ENCODE data around the gene MYO1B.

MYO1B gene

DNA sequence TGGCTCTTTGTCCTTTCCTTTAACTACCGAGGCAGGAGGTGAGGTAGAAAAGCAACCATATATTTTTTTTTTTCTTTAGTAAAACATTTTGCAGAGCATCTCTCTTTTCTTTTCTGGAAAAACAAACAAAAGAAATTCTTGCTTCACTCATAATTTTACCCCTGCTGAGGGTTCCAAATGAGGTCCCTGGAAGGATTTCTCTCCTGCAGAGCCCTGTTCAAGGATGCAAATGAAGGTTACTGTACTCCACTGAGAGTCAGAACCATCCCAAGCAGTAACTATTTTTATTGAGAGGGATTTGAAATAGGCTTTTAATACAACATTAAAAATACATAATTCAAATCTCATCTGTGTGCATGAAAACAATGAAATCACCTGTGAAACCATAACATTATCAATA, 19.5 kb upstream of the MYO1B start:
- DNase-seq, result no peak

DNA sequence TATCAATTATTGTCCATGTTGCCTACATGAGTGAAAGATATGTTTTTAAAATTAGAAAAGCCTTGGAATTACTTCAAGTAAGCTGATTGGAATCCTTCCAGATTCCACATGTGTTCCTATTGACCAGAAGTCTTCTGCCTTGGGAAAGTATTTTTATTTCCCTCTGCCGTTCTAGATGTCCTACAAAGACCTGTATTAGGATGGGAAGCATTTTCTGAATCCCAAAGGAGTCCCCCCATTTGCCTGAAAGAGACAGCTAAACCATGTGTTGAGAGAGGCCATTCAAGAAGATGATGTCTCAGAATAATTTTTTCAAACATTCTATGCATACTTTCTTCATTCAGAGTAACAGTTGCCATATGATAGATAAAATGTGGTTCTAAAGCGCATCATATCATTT, 19.0 kb upstream of the MYO1B start:
- DNase-seq, result no peak

DNA sequence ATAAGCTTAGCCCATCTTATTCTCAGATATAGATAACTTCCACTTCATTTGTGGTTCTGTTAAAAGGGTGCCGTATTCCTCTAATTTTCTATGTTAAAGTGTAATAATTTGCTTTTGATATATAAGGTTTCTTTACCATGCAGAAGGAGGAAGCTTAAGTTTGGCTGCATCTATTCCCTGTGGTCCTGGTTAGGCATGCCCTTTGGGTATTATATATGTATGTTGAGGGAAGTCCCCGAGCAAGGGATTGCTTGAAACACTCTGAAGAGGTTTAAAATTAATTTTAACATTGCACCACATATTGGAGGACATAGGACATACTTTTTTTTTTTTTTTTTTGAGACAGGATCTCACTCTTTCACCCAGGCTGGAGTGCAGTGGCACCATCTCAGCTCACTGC, 16.9 kb upstream of the MYO1B start:
- no peak for DNase-seq

DNA sequence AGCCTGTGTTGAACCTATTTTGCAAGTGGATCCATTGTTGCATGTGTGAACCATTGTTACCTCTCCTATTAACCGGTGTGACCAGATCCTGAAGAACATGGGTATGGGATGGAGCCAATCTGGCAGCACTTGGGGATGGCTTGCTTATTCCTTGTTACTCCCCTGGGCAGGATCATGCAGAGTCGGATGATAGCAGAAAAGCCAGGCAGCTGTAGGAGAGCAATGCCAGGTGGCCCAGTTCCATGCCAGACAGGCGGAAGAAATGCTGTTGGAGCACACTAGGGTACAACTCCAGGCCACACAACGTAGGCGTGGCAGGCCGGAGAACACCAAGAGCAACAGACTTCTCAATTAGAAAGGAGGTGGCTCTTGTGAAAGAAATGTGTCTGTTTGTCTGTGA, 16.3 kb upstream of the MYO1B start:
- no peak for DNase-seq

DNA sequence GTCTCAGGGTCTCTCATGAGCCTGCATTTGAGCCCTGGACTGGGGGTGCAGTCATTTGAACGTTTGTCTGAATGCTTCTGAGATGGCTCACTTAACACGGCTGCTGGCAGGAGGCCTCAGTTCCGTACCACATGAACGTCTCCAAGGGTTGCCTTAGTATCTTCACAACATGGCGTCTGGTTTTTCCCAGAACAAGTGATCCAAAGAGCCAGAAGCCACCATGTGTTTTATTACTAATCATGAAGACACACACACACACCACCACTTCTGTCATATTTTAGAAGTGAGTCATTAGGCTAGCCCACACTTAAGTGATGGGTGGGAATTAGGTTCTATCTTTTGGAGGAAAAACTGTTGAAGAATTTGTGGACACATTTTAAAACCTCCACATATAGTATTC, 15.0 kb upstream of the MYO1B start:
- DNase-seq, result no peak

DNA sequence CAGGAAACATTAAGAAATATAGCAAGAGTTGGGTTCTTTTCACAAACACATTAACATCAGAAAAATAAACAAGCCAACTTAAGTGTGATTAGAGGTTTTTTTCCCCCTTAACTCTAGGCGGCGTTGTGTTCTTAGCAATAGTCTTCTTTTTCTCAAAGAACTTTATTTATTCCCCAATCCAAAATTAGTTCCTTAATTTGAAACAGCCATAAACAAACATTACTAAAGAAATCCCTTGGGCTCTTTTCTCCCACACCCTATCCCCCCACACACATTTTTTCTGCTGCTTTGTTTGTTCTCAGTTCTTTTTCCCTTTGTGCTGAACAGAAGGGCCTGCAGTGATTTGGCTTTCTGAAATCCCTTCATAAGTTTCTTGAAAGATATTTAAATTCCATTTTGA, 13.2 kb upstream of the MYO1B start:
- DNase-seq, result no peak

DNA sequence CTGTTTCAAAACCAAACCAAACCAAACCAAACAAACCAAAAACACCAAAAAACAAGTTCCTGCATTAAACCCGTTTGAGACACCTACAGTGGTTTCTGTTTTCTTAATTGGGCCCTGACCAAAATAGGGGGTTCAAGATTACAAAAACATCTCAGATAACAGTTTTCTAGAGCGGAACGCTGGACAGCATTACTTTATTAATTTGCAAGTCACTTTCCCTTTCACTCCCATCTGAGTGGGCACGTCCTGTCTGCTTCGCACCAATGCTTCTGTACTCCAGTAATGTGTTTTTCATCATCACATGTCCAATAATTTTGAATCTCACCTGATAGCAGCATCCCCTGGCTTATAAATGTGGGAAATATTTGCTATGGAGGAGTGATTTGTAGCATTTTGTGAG, 11.7 kb upstream of the MYO1B start:
- DNase-seq, result no peak

DNA sequence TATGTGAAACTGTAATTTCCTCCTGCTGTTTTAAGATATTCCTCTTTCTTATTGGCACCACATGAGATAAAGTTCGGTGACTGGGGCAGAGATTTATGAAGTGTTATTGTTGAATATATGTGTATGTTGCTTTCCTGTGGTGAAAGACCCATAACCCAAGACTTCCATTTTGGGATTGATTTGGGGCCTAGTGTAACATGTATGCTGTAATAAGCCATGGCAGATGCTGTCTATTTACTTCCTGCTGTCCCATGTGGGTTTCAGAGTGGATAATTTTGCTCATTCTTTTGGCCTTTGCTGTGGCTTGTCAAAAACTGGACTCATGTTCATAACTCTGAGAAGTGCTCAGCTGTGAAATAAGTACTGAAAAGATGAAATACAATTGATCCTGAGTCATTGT, 10.8 kb upstream of the MYO1B start:
- DNase-seq, result no peak

DNA sequence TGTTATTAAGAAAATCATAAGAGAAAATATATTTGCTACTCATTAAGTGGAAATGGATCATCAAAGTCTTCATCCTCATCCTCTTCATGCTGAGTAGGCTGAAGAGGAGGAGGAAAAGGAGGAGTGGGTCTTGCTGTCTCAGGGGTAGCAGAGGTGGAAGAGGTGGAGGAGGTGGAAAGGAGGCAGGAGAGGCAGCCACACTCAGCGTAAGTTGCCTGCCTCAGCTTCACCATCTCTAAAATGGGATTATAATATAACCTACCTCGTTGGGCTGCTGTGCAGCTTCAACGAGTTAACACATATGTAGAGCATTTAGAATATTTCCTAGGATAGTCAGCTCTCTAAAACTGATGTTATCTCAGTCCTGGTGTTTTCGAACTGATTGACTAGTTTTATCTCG, 4.3 kb upstream of the MYO1B start:
- no peak for DNase-seq

DNA sequence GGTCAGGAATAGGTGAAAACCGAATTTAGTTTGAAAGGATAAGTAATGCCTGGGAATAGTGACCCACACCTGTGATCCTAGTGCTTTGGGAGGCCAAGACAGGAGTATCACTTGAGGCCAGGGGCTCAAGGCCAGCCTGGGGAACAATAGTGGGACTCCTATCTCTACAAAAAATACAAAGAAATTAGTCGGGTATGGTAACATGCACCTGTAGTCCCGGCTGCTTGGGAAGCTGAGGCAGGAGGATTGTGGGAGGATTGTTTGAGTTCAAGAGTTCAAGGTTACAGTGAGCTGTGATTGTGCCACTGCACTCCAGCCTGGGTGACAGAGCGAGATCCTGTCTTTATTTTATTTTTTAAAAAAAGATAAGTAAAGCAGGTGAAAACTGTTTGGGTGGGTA, 3.8 kb upstream of the MYO1B start:
- no peak for DNase-seq

DNA sequence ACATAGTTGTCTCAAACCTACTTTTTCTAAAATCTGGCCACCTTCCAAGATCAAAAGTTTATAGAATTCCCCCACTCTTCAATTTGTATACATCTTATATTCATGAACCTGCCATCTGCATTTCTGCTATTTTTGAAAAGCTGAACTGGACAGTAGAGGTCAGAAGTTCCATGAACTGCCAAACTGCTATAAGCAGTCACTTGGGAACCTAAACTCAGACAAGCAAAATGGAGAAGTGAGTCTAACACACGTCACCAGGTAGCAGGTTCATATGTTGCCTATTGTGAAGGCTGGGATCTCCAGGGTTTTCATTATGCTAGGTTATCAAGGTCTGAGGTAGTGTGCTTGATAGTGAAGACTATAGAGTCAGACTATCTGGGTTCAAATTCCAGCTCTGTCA, 2.0 kb upstream of the MYO1B start:
- no peak for DNase-seq

DNA sequence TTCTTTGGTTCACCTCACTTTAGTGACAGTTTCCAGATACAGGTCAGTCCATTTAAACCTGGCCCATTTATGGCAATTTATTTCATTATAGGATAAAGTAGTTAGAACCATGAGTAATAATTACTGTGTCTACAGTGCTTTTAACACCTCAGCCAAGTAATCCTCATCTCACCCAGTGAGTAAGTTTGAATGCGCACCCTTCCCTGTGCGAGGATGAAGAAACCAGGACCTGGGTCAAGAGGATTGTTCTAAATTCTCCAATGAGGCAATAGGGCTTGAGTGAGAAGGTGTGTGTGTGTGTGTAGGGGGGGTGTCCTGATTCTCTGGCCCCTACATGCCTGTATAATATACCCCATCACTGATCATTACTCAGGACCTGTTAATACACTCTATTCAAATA, 854 bp upstream of the MYO1B start:
- DNase-seq, result no peak

DNA sequence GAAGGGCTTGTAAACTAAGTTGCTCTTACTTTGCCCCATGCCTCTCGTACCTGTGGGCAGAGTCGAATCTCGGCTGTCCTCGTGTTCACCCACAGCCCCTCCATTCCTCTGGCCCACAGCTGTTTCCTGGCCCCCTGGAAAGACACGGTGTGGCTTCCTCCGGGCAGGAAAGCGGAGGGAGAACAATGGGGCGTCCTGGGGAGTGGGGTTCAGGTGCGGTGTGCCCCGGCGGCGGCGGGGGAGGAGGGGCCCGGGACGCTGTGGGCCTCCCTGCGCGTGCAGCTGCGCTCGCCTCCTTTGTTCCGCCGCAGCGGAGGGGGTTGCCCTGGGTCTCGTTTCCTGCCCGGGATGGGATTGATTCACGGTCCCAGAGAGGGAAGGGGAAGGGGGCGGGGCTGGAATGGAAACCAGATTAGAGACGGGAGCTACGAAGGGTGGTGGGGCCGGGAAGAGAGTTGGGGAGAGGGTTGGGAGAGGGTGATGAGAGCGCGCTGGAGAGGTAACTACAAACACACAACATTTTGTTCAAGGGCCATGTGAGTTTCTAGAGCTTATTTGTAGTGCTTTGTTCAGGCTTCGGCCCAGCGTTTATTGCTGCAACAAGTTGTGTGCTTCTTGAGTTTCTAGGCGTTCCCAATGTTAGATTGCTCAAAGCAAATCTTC, 796 bp downstream of the MYO1B start:
- DNase-seq, result no peak

DNA sequence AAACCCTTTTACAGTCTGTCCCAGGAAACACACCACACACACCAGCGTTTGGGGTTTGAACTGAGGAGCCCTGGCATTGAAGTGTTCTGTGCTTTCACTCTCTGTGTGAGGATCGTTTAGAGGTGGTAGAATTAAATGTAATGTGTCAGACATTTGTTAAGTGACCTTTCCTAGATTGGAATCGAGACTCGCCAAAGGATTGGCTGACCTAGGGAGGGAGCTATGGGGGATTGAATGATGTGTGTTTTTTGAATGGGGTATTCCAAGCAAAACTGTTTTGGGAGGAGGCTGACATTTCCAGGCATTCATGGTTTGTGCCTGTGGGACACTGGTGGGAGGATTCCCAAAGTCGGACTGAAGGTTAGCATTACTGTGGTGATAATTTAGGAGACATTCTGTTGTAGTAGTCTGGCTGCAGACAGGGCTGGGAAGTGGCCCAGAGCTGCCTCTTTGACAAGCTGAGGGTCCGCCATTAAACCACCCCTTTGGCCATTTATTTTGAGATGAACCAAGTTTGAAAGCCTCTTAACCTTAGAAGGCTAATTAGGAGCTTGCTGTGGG, 1.7 kb downstream of the MYO1B start:
- no peak for DNase-seq

DNA sequence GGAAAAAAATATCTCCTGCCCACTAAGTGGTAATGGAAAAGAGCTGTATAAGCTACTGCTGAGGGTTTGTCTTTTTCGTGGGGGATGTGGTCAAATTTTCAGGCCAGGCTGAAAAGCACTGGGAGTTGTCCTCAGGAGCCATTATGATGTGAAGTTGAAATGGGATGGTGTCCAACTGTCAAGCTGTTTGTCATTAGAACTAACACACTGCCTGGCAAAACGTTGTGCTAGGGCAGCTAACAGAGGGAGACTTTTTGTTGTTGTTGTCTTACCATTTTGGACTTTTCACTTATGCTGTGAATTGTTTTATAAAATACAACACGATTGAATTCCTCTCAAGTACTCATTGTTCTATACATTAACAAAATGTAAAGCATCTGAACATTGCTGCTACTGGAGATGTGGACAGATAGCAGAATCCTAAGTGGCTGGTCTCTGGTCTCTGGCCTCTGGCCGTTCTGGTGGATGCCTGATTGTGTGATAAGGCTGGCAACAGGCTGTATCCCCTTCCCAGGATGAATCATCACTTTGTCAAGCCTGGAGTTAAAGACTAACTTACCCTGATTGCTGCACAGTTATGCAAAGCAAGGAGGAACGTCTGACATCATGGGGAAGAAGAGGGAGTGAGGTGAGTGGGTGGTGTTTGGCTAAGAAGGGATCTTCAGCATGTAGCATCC, 2.3 kb downstream of the MYO1B start:
- DNase-seq, result peak in 1 of 51 donors; percentile 10

DNA sequence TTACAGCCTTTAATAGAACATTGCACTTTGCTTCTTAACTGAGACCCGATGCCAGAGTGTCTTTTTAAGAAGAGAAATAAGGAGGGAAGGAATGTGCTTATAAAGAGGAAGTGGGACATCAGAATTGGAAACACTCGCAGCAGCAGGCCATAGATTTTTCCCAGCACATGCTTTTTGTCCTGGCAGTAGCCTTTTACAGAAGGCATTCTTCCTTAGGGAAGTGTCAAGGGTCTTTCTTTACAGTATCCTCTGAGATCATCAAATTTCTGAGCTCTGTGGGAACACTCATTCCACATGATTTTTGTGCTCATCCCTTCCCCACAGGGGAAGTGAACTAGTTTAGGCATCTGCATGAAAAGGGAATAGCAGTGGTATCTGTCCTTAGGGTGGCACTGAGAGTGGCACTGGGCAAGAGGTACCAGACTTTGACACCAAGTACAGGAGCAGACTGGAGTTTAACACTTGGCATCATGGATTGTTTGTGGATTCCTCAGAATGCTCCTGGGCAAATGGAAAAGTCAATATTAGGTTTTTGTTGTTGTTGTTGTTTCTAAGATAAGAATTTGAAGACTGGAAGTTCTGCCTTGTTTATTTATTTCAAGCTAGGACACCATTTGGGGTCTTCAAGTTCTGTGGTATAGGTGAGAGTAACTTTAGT, 4.1 kb downstream of the MYO1B start:
- DNase-seq, result no peak

DNA sequence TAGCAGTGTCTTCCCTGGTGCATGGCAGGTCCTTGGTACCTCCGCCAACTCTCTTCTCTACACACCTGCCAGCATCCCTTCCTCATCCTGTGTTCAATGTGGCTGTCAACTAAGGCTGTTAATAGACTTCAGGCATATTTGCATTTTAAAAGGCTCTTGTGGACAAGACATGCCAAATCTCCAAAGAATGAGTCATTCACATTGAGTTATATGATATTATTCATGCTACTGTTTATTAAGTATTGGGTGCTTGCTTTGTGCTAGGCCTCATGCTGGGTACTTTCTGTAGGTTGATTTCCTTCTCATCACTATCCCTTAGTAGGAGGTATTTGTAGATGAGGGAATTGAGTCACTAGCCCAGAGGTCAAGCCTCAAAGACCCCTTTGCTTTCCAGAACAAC, 5.2 kb downstream of the MYO1B start:
- no peak for DNase-seq

DNA sequence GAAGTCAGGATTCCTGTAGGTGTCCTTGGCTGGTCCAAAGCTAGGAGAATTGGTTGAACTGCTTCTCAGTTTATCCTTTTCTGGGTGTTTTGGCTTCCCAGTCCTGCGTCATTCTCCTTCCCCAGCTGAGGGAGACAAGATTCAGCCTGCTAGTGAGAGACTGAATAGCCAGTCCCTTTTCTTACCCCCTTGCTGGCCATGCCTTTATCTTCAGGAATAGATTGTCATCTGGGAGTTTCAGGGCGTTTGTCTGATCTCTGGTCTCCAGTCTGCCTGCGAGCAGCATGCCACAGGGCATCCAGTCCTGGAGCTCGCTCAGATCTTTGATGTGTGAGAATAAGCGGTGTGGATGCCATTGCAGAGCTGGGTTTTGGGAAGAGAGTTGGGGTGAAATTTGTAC, 5.8 kb downstream of the MYO1B start:
- DNase-seq, result no peak

DNA sequence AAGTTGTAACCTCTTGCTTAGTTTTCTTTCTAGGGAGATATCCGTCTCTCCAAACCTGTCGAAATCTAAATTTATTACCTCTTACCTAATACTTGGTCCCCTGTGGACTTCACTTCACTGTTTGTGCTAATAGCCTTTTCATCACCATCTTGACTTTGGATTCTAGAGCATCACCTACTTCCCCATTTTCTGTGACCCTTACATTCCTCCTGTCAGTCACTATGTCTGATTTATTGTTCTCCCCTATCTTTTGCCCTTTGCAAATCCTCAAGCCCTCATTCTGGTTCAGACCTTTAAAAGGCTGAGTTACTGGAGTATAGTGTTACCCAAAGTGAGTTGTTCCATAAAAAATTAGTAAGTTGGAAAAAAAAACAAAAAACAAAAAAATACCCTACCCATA, 7.5 kb downstream of the MYO1B start:
- no peak for DNase-seq

DNA sequence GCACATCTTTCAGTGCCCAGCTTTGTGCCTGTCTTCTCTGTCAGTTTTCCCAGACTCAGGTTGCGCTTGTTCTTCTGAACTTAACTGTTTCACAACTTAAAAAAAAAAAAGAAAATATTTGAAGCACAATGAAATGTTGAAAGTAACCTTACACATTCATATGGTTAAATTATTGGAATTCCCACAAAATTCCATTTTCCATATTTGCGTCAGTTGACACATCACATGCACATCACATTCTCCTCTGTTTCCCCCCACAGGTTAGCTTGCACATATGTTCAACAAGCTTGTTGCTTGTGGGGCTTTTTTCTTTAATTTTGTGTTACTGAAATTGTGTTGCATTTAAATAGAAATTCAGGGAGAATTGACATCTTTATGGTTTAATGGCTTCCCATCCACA, 8.3 kb downstream of the MYO1B start:
- DNase-seq, result no peak

DNA sequence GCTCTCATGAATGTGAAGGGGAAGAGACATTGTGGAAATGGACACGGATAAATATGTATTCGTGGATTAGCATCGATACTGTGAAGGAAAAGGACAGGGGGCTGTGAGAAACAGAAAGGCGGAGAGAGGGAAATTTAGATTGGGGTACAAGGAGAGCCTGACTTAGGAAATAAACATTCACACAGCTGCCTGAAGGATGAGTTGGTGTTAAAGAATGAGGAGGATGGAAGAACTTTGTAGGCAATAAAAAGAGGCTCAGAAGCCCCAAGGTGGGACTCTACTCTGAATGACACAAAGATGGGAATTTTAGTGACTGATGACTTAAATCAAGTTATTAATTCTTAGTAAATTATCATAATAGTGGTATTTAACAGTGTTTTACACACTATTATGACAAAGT, 10.1 kb downstream of the MYO1B start:
- DNase-seq, result no peak

DNA sequence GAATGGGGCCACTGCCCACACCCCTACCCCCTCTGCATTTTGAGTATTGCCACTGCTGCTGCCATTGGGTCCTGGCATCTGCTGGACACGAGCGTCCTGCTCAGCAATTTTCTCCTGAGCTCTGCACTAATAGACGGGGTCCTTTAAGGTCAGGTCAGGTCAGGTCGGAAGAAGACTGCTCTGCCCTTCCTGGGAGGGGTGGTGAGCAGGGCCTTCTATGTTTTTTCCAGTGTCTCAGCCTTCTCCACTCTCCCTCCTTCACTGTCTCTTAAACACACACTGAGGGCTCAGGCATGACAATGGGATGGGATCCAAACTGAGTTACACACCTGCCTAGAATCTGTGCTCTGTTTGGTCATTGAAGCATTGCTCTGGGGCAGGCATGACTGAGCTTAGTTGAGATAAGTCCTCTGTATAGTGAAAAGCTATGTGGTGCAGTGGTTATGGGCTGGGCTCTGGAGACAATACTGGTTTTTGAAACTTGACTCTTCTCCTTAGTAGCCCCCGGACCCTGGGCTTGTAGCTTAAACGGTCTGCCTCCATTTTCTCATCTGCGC, 10.6 kb downstream of the MYO1B start:
- no peak for DNase-seq

DNA sequence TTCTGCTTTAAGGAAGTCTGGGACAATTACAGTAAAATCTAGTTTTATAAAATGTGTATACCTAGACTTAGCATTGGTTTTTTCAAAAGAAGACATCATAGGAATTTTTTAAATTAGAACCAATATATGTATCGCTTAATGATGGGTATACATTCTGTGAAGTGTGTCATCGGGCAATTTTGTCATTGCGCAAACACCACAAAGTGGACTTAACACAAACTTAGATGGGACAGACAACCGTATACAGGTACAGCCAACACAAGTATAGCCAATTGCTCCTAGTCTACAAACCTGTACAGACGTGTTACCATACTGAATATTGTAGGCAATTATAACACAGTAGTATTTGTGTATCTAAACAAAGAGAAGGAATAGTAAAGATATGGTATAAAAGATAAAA, 12.7 kb downstream of the MYO1B start:
- DNase-seq, result no peak
